Tibial nerve (tissue), 4 donors: ENCODE measurements around the gene CFAP210.
A peak's percentile ranks its signal among the peaks of the same experiment; 100 is the strongest.

ENCODE experiments used
- CTCF ChIP-seq, 5 experiments: fragments of 200-600 bp in 3 of 5; fragments of 450-650 bp in 2 of 5; sonication (generic) in 3 of 5; IDR thresholded peaks; one replicate each; pipeline ENCODE4 v1.5.1; 2016 to 2019; ENCODE audit warnings: antibody characterized with exemption in 5 of 5, mild to moderate bottlenecking in 3 of 5, moderate library complexity in 2 of 5
- EP300 ChIP-seq, 2 donors: sonication (generic); formaldehyde crosslinking; IDR thresholded peaks; one replicate each; pipeline ENCODE4 v1.6.1; 2017; ENCODE audit warnings: antibody characterized with exemption in 2 of 2, mild to moderate bottlenecking in 1 of 2
- POLR2A ChIP-seq, 2 donors: fragments of 450-650 bp; IDR thresholded peaks; one replicate each; pipeline ENCODE4 v1.6.1; 2017; ENCODE audit warnings: antibody characterized with exemption in 2 of 2, mild to moderate bottlenecking in 2 of 2, moderate library complexity in 2 of 2

GRCh38 chr2:169705927-169706326, 11.7 kb upstream of the CFAP210 start:
- TF ChIP-seq CTCF (IDR thresholded peaks at IDR 0.05) (no peak), POLR2A (IDR thresholded peaks at IDR 0.05) (no peak), EP300 (IDR thresholded peaks at IDR 0.05) (peak in 1 of 2 donors; percentile 22)
